Right lobe of liver (tissue), 6 donors: ENCODE results near the gene MYL5. TPM values are rescaled to one million over a fixed set of nuclear protein-coding genes. Genes with fewer than 3 reads are reported as not detected.

ENCODE experiments used
- ATAC-seq, 4 donors: fragments of 200-7000 bp; cut with Tn5 transposase; one replicate each; pipeline ENCODE4 v1.9.1; 2020; ENCODE audit warnings: mild to moderate bottlenecking in 4 of 4, moderate library complexity in 4 of 4
- DNase-seq, 3 donors: peaks; one replicate each; pipeline ENCODE4 v3.0.0-alpha.2; 2020
- H3K27ac ChIP-seq, 3 donors: fragments of 200-600 bp; one replicate each; pipeline ENCODE4 v1.8.0; 2022
- H3K27me3 ChIP-seq, 2 donors: fragments of 200-600 bp; one replicate each; pipeline ENCODE4 v1.8.0; 2022
- H3K36me3 ChIP-seq, 4 donors: fragments of 200-600 bp; sonication (generic) in 1 of 4; one replicate each; pipeline versions ENCODE4 v1.5.1 to v1.8.0; 2017 to 2022; ENCODE audit warnings: control low read depth in 1 of 4
- H3K4me1 ChIP-seq, 4 donors: fragments of 200-600 bp; sonication (generic) in 1 of 4; one replicate each; pipeline versions ENCODE4 v1.5.1 to v1.8.0; 2017 to 2022; ENCODE audit warnings: control low read depth in 1 of 4
- H3K4me3 ChIP-seq, 3 donors: fragments of 200-600 bp; one replicate each; pipeline ENCODE4 v1.8.0; 2022
- H3K9me3 ChIP-seq, 4 donors: fragments of 200-600 bp; sonication (generic) in 1 of 4; one replicate each; pipeline versions ENCODE4 v1.5.1 to v1.8.0; 2017 to 2022; ENCODE audit warnings: control low read depth in 1 of 4
- POLR2A ChIP-seq: fragments of 450-650 bp; IDR thresholded peaks from one replicate; pipeline ENCODE4 v1.6.1; 2017; ENCODE audit warnings: antibody characterized with exemption, mild to moderate bottlenecking
- WGBS: methylation state at CpG from one replicate; pipeline ENCODE4 v1.1.6; 2018; ENCODE audit warnings: low coverage, low lambda C conversion rate; ENCODE audit not compliant: insufficient coverage; ENCODE audit errors: missing lambda C conversion rate; 5-methylcytosine and 5-hydroxymethylcytosine counted together
- intact Hi-C, 2 donors: fragments of 100-400 bp; cut with DNase I; formaldehyde crosslinking; loops; one replicate each; pipeline versions ENCODE4 v1.11.2 to v1.14.1; 2022
- total RNA-seq, 6 experiments: library from RNA; depleted of rRNA in 2 of 6; stranded (reverse); fragments of >200 nt in 2 of 6; fragmentation: NEBNext Ultra II Directional in 3 of 6; extraction: Animal tissue kit (Norgen Biotek cat#: 25700) in 3 of 6; gene quantifications; one replicate each; pipeline versions ENCODE4 v1.1.0 to v1.2.4, GENCODE V29; 2016 to 2023
- TF ChIP-seq, protein P1 (sequence below), 4 donors: fragments of 200-600 bp in 3 of 4; fragments of 450-650 bp in 1 of 4; IDR thresholded peaks; one replicate each; pipeline versions ENCODE4 v1.5.1 to v1.8.0; 2016 to 2022; ENCODE audit warnings: antibody characterized with exemption in 4 of 4, mild to moderate bottlenecking in 2 of 4
- donor health status: DM: no; HTN: yes; CAD: no.
- donor health status: DM: no; HTN: no; CAD: no.
- donor health status: DM: no; HTN: no; CAD: no.
- donor health status: DM: no; HTN: yes; CAD: no.
- donor health status: DM: no; HTN: yes; CAD: no.

The MYL5 gene
- total RNA-seq, 6 experiments from 2014 or later, result 6.9 to 9.2 (median 8.4) TPM

GRCh38 chr4:710916-711315, 36.6 kb downstream of the MYL5 start:
- WGBS, result 76% methylated on average over 5 of the region's 13 CpGs
- DNase-seq (no peak), ATAC-seq (peak in 1 of 4 donors; percentile 27)
- intact Hi-C loops, result no loop called here
- Histone ChIP-seq H3K27ac (no peak overlapping the region), H3K36me3 (peaks cover 0 to 6% (median 0%) of the 10 kb centered on the region in 4 donors), H3K4me1 (peaks cover 0 to 5% (median 0%) of the 10 kb centered on the region in 4 donors), H3K4me3 (no peak overlapping the region), H3K27me3 (no peaks in the 10 kb centered on the region), H3K9me3 (no peaks in the 10 kb centered on the region)
- TF ChIP-seq POLR2A, result no peak
- TF ChIP-seq, protein P1, sequence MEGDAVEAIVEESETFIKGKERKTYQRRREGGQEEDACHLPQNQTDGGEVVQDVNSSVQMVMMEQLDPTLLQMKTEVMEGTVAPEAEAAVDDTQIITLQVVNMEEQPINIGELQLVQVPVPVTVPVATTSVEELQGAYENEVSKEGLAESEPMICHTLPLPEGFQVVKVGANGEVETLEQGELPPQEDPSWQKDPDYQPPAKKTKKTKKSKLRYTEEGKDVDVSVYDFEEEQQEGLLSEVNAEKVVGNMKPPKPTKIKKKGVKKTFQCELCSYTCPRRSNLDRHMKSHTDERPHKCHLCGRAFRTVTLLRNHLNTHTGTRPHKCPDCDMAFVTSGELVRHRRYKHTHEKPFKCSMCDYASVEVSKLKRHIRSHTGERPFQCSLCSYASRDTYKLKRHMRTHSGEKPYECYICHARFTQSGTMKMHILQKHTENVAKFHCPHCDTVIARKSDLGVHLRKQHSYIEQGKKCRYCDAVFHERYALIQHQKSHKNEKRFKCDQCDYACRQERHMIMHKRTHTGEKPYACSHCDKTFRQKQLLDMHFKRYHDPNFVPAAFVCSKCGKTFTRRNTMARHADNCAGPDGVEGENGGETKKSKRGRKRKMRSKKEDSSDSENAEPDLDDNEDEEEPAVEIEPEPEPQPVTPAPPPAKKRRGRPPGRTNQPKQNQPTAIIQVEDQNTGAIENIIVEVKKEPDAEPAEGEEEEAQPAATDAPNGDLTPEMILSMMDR (IDR thresholded peaks at IDR 0.05), result no peak

GRCh38 chr4:712093-712492, 37.8 kb downstream of the MYL5 start:
- ATAC-seq (no peak), DNase-seq (no peak)
- H3K9me3 ChIP-seq, result no peaks in the 10 kb centered on the region
- no peaks in the 10 kb centered on the region for H3K27me3 ChIP-seq
- TF ChIP-seq POLR2A, result no peak
- TF ChIP-seq, protein P1 (IDR thresholded peaks at IDR 0.05), result no peak
- intact Hi-C loops, result no loop called here
- no peak overlapping the region for H3K27ac ChIP-seq
- H3K4me1 ChIP-seq, result peaks cover 0 to 2% (median 0%) of the 10 kb centered on the region in 4 donors
- H3K36me3 ChIP-seq, result peaks cover 0 to 6% (median 0%) of the 10 kb centered on the region in 4 donors
- 59% methylated on average over 3 of the region's 3 CpGs for WGBS
- H3K4me3 ChIP-seq, result no peak overlapping the region

- no peak overlapping the region for H3K27ac ChIP-seq
- intact Hi-C loops, result no loop called here
- peaks cover 0 to 6% (median 0%) of the 10 kb centered on the region in 4 donors for H3K36me3 ChIP-seq
- no peak for DNase-seq
- no peaks in the 10 kb centered on the region for H3K9me3 ChIP-seq
- no peaks in the 10 kb centered on the region for H3K4me1 ChIP-seq
- WGBS, result no CpG with 5 or more reads among the region's 9 CpGs
- H3K4me3 ChIP-seq, result no peak overlapping the region
- ATAC-seq, result no peak
- H3K27me3 ChIP-seq, result no peaks in the 10 kb centered on the region
- TF ChIP-seq POLR2A, result no peak
- TF ChIP-seq, protein P1 (IDR thresholded peaks at IDR 0.05), result no peak
Observed at GRCh38 chr4:712916-713632, 38.7 kb downstream of the MYL5 start.

DNA sequence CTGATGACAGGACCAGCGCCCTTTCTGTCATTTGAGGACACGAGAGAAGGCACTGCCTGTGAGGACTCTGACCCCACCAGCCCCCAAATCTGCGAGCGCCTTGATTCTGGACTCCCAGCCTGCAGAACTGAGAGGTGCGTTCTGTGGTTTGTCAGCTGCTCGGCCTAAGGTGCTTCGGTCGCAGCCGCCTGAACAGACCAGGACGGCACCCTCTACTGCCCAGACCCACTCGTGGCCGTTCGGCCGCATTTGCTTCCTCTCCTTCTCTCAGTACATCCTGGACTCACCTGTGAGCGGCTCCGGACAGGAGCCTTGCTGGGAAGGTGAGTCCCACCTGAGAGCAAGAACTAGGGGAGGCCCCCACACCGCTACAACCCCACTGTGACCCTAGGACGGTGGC, 39.7 kb downstream of the MYL5 start:
- DNase-seq (no peak), ATAC-seq (no peak)
- H3K9me3 ChIP-seq, result no peaks in the 10 kb centered on the region
- no peaks in the 10 kb centered on the region for H3K4me1 ChIP-seq
- WGBS, result 71% methylated on average over 2 of the region's 18 CpGs
- H3K27me3 ChIP-seq, result no peaks in the 10 kb centered on the region
- TF ChIP-seq, protein P1 (IDR thresholded peaks at IDR 0.05), result no peak
- TF ChIP-seq POLR2A, result no peak
- H3K36me3 ChIP-seq, result peaks cover 0 to 6% (median 0%) of the 10 kb centered on the region in 4 donors
- intact Hi-C loops, result no loop called here
- no peak overlapping the region for H3K27ac ChIP-seq
- no peak overlapping the region for H3K4me3 ChIP-seq
